NCI-H774 (cell line): ENCODE results near the gene DNAL1.
"Not testable (repeated sequence)": the region's sequence is repeated elsewhere in the genome, so short reads cannot be mapped to it uniquely, and the experiment has no call there.

Experiments
- DNase-seq: peaks from one replicate; lab custom pipeline; 2025; lab: John Stamatoyannopoulos, UW

Gene DNAL1

GRCh38 chr14:73640796-73641365, 3.9 kb upstream of the DNAL1 start:
- no peak for DNase-seq

- DNase-seq: no peak
Observed at GRCh38 chr14:73645248-73645610, 443 bp downstream of the DNAL1 start.

GRCh38 chr14:73651005-73651404, 6.2 kb downstream of the DNAL1 start:
- DNase-seq: no peak

GRCh38 chr14:73655851-73656250, 11.1 kb downstream of the DNAL1 start:
- no peak for DNase-seq

GRCh38 chr14:73659202-73659601, 14.4 kb downstream of the DNAL1 start:
- DNase-seq: not testable (repeated sequence)

- DNase-seq: no peak
Observed at GRCh38 chr14:73660511-73660910, 15.7 kb downstream of the DNAL1 start.

GRCh38 chr14:73661872-73662271, 17.1 kb downstream of the DNAL1 start:
- DNase-seq: no peak

- DNase-seq: no peak
Observed at GRCh38 chr14:73662487-73662943, 17.7 kb downstream of the DNAL1 start.

- DNase-seq: no peak
Observed at GRCh38 chr14:73663548-73664212, 18.9 kb downstream of the DNAL1 start.

- no peak for DNase-seq
Observed at GRCh38 chr14:73665130-73665529, 20.3 kb downstream of the DNAL1 start.

GRCh38 chr14:73666583-73666982, 21.8 kb downstream of the DNAL1 start:
- DNase-seq: no peak

GRCh38 chr14:73667854-73668253, 23.1 kb downstream of the DNAL1 start:
- DNase-seq: no peak

GRCh38 chr14:73674986-73675385, 30.2 kb downstream of the DNAL1 start:
- DNase-seq: no peak

GRCh38 chr14:73678698-73679097, 33.9 kb downstream of the DNAL1 start:
- DNase-seq: no peak

GRCh38 chr14:73680821-73681220, 36.0 kb downstream of the DNAL1 start:
- no peak for DNase-seq

- DNase-seq: no peak
Observed at GRCh38 chr14:73684627-73685026, 39.8 kb downstream of the DNAL1 start.

- DNase-seq: no peak
Observed at GRCh38 chr14:73685328-73685727, 40.5 kb downstream of the DNAL1 start.

- no peak for DNase-seq
Observed at GRCh38 chr14:73686901-73687300, 42.1 kb downstream of the DNAL1 start.

GRCh38 chr14:73694083-73694482, 49.3 kb downstream of the DNAL1 start:
- no peak for DNase-seq

- no peak for DNase-seq
Observed at GRCh38 chr14:73695082-73695481, 50.3 kb downstream of the DNAL1 start.

- no peak for DNase-seq
Observed at GRCh38 chr14:73695997-73696396, 51.2 kb downstream of the DNAL1 start.

- no peak for DNase-seq
Observed at GRCh38 chr14:73696466-73697400, 51.9 kb downstream of the DNAL1 start.

- DNase-seq: no peak
Observed at GRCh38 chr14:73700325-73700724, 55.5 kb downstream of the DNAL1 start.
